Loucy (cell line): Measurements from ENCODE around the gene TP73.

Experiments
- H2AFZ ChIP-seq: fragments of 200-600 bp; sonication (generic); 2 replicates; pipeline ENCODE4 v1.6.0; 2016; ENCODE audit warnings: antibody characterized with exemption, mild to moderate bottlenecking, low read length, moderate library complexity
- H3F3A ChIP-seq: fragments of 200-600 bp; 2 replicates; pipeline ENCODE4 v1.6.0; 2016; ENCODE audit warnings: antibody characterized with exemption, low read depth, mild to moderate bottlenecking
- H3K27me3 ChIP-seq: fragments of 200-600 bp; sonication (generic); 2 replicates; pipeline ENCODE4 v1.6.1; 2014; ENCODE audit warnings: low read length, mild to moderate bottlenecking; ENCODE audit not compliant: insufficient read depth, poor library complexity, severe bottlenecking
- H3K36me3 ChIP-seq: fragments of 200-600 bp; sonication (generic); 2 replicates; pipeline ENCODE4 v1.6.1; 2016; ENCODE audit warnings: low read length; ENCODE audit not compliant: insufficient read depth
- H3K4me1 ChIP-seq: fragments of 200-600 bp; sonication (generic); 2 replicates; pipeline ENCODE4 v1.5.1; 2014; ENCODE audit warnings: low read length, mild to moderate bottlenecking; ENCODE audit not compliant: insufficient read depth, poor library complexity, severe bottlenecking
- H3K4me2 ChIP-seq: fragments of 200-600 bp; sonication (generic); 2 replicates; pipeline ENCODE4 v1.6.0; 2014; ENCODE audit warnings: antibody characterized with exemption, low read length, low read depth, mild to moderate bottlenecking; ENCODE audit not compliant: poor library complexity, severe bottlenecking
- H3K4me3 ChIP-seq: fragments of 200-600 bp; sonication (generic); 2 replicates; pipeline ENCODE4 v1.5.1; 2014; ENCODE audit warnings: low read length, mild to moderate bottlenecking, mixed read lengths; ENCODE audit not compliant: poor library complexity, severe bottlenecking
- H3K79me2 ChIP-seq: fragments of 200-600 bp; sonication (generic); 2 replicates; pipeline ENCODE4 v1.6.1; 2014; ENCODE audit warnings: low read length; ENCODE audit not compliant: insufficient read depth
- H3K9ac ChIP-seq: fragments of 200-600 bp; sonication (generic); 2 replicates; pipeline ENCODE4 v1.6.0; 2014; ENCODE audit warnings: mild to moderate bottlenecking, low read depth, low read length, moderate library complexity; ENCODE audit not compliant: poor library complexity, severe bottlenecking
- H3K9me2 ChIP-seq: fragments of 200-600 bp; sonication (generic); replicated peaks from 2 replicates; pipeline ENCODE4 v1.6.1; 2016; ENCODE audit warnings: low read depth, low read length, mixed read lengths
- H3K9me3 ChIP-seq: fragments of 200-600 bp; sonication (generic); 2 replicates; pipeline ENCODE4 v1.6.1; 2014; ENCODE audit warnings: mild to moderate bottlenecking, antibody characterized with exemption, low read length, low read depth; ENCODE audit not compliant: insufficient read depth
- H4K20me1 ChIP-seq: fragments of 200-600 bp; sonication (generic); 2 replicates; pipeline ENCODE4 v1.6.0; 2014; ENCODE audit warnings: antibody characterized with exemption, low read length, mild to moderate bottlenecking; ENCODE audit not compliant: insufficient read depth, poor library complexity, severe bottlenecking
- CTCF ChIP-seq: fragments of 200-600 bp; sonication (generic); conservative IDR thresholded peaks from 2 replicates; pipeline ENCODE4 v1.5.1; 2014; ENCODE audit warnings: mild to moderate bottlenecking, antibody characterized with exemption, low read length
- EZH2phosphoT487 ChIP-seq: fragments of 200-600 bp; IDR thresholded peaks from 2 replicates; pipeline ENCODE4 v1.6.1; 2018; ENCODE audit warnings: antibody characterized with exemption, mild to moderate bottlenecking, moderate library complexity, borderline replicate concordance

The TP73 gene

GRCh38 chr1:3740752-3741151 lies 88.4 kb downstream of the TP73 start:
- Histone ChIP-seq H3K4me1 (no peaks in the 10 kb centered on the region), H4K20me1 (no peaks in the 10 kb centered on the region), H3K79me2 (no peaks in the 10 kb centered on the region), H3K9me3 (no peaks in the 10 kb centered on the region), H3K4me3 (no peak overlapping the region), H3F3A (no peaks in the 10 kb centered on the region), H3K36me3 (no peaks in the 10 kb centered on the region), H3K9ac (no peak overlapping the region), H2AFZ (no peak overlapping the region), H3K4me2 (no peak overlapping the region), H3K9me2 (no peaks in the 10 kb centered on the region), H3K27me3 (no peaks in the 10 kb centered on the region)
- TF ChIP-seq EZH2phosphoT487 (no peak), CTCF (no peak)

GRCh38 chr1:3741566-3742438 lies 89.5 kb downstream of the TP73 start:
- no peak overlapping the region for H3K4me3 ChIP-seq
- H3K4me2 ChIP-seq: no peak overlapping the region
- no peaks in the 10 kb centered on the region for H3K79me2 ChIP-seq
- H3K9ac ChIP-seq: no peak overlapping the region
- no peak overlapping the region for H2AFZ ChIP-seq
- H4K20me1 ChIP-seq: no peaks in the 10 kb centered on the region
- TF ChIP-seq CTCF (no peak), EZH2phosphoT487 (no peak)
- H3K9me3 ChIP-seq: no peaks in the 10 kb centered on the region
- H3K4me1 ChIP-seq: no peaks in the 10 kb centered on the region
- no peaks in the 10 kb centered on the region for H3K27me3 ChIP-seq
- no peaks in the 10 kb centered on the region for H3F3A ChIP-seq
- no peaks in the 10 kb centered on the region for H3K9me2 ChIP-seq
- H3K36me3 ChIP-seq: no peaks in the 10 kb centered on the region

DNA sequence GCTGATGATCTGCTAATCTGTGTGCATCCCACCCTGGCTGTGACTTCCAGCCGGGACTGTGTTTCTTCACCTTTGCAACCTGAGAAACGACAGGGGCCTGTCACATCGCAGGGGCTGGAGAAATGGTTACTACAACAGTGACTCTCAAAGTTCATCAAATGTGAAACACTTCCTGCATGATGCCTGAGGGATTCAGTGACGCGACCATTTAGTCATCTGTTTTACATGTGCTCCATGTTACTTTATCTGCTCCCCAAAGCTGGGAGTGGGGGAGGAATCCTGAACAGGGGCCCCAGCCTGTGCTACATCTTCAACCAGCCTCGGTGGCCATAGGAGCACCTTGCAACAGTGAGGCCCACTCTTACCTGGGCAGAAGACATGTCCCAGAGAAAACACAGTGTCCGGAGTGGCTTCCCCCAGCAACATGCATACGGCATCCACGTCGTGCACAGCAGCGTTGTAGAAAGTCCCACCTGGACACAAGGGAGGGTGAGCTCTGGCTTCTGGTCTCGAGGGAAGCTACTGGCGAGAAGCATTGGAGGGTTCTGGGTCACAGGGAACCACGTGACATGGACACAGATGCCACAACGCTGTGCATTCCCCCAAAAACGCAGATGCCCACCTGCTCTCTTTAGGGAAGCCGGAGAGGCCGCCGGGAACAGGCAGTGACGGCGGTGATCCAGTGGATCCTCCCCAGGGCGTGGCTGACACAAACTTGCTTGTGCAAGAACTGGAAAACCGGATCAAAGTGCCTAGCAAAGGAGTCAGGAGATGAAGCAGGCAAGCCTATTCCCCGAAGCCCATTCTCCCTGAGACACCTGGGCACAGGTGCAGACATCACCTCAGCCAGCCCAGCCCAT lies 90.4 kb downstream of the TP73 start:
- no peaks in the 10 kb centered on the region for H3F3A ChIP-seq
- TF ChIP-seq CTCF (no peak), EZH2phosphoT487 (no peak)
- H3K9me2 ChIP-seq: no peaks in the 10 kb centered on the region
- no peaks in the 10 kb centered on the region for H4K20me1 ChIP-seq
- no peak overlapping the region for H3K9ac ChIP-seq
- H2AFZ ChIP-seq: no peak overlapping the region
- H3K4me1 ChIP-seq: no peaks in the 10 kb centered on the region
- no peaks in the 10 kb centered on the region for H3K79me2 ChIP-seq
- H3K4me2 ChIP-seq: no peak overlapping the region
- H3K4me3 ChIP-seq: no peak overlapping the region
- H3K9me3 ChIP-seq: no peaks in the 10 kb centered on the region
- H3K36me3 ChIP-seq: no peaks in the 10 kb centered on the region
- H3K27me3 ChIP-seq: no peaks in the 10 kb centered on the region
